Astrocyte (in vitro differentiated cells and primary cell): ENCODE measurements around the gene TBL1XR1.

Experiments used
- CTCF ChIP-seq: IDR thresholded peaks from 2 replicates; pipeline ENCODE4 v1.5.1; 2011; ENCODE audit warnings: low read depth, mild to moderate bottlenecking, inconsistent platforms, low read length, moderate library complexity; ENCODE audit not compliant: insufficient read depth
- EZH2 ChIP-seq: IDR thresholded peaks from 2 replicates; pipeline ENCODE4 v1.6.1; 2012; ENCODE audit warnings: mild to moderate bottlenecking, low read length, inconsistent platforms; ENCODE audit not compliant: insufficient read depth

GRCh38 chr3:177035676-177036075 lies 161.6 kb downstream of the TBL1XR1 start:
- TF ChIP-seq CTCF: no peak
- TF ChIP-seq EZH2: no peak
